NCI-H1105 (cell line): Measurements from ENCODE around the gene IL6R.
"Not testable (repeated sequence)": the region's sequence is repeated elsewhere in the genome, so short reads cannot be mapped to it uniquely, and the experiment has no call there.

ENCODE experiments used
- DNase-seq: peaks from one replicate; lab custom pipeline; 2025; lab: John Stamatoyannopoulos, UW

The IL6R gene

DNA sequence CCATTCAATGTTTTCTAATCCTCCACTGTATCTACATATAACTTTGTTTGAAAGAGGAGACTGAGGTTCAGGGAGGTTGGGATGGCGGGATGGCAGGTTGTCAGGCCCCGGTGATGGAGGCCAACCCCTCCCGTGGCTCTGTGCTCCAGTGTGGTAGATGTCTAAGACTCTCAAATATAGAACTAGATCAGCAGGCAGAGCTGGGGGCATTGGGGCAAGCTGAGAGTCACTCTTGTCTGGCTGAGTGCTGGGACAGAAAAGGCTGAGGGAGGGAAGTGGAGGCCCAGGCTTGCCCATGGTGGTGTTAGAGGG lies 1.7 kb downstream of the IL6R start:
- DNase-seq: no peak

DNA sequence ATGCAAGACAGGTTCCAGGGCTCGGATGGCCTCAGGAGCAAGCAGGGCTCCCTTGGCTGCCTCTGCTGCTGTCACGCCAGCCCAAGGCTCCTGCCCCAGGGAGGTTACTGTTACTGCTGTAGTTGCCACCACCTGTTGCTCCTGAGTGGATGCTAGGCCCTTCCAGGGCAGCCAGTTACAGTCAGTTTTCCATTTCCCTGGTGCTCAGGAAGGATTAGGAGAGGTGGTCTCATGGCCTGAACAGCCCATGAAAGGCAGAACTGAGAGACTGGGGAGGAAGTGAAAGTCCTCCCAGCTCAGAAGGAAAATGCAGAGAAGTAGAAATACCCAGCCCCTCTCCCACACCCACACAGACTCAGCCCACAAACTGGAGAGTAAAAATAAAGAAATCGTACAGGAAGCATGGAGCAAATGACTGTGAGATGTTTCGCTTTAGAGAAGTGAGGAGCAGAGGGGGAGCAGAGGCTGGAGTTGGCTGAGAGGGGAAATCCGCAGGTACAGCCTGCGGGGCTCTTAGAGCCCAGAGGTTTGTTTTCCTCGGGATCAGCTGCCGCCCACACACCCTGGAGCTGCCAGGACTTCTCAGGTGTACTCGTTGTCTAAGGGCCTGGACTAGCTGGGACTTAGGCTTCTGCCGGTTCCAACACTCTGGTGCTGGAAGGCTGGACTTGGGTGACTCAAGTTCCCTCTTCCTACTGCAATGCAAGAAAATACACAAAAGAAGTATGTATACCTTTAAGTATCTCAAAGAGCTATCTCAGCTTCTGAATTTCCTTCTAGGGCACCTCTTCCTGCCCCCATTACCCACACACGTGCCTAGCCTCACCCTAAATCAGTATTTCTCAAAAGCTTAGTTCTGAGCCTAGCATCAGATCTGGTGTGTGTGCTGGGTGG lies 2.3 kb downstream of the IL6R start:
- DNase-seq: no peak

DNA sequence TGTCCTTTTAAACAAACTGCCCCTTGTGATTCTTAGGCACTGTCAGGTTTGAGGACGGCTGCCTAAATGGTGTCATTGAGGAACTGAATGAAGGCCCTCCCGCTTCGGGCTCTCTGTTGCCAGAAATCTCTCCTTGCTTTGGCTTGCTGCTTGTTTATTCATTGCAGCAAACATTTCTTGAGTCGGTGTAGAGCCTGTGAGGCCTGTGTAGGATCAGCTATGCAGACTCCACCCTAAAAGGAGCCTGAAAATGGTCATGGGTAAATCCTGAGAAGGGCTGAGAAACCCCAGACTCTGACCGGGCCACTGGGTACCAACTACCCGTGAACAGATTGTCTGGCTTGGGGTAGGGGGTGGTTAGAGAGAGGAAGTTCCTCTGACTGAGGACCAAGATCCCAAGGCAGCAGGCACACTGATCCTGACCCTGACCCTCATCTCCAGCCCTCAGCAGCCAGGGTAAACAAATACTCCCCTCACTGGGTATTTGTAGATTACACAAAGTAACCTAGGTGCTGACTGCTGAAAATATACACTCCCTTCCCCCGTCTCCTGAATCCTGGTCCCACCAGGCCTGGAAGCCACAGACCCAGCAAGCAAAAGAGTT lies 3.1 kb downstream of the IL6R start:
- no peak for DNase-seq

DNA sequence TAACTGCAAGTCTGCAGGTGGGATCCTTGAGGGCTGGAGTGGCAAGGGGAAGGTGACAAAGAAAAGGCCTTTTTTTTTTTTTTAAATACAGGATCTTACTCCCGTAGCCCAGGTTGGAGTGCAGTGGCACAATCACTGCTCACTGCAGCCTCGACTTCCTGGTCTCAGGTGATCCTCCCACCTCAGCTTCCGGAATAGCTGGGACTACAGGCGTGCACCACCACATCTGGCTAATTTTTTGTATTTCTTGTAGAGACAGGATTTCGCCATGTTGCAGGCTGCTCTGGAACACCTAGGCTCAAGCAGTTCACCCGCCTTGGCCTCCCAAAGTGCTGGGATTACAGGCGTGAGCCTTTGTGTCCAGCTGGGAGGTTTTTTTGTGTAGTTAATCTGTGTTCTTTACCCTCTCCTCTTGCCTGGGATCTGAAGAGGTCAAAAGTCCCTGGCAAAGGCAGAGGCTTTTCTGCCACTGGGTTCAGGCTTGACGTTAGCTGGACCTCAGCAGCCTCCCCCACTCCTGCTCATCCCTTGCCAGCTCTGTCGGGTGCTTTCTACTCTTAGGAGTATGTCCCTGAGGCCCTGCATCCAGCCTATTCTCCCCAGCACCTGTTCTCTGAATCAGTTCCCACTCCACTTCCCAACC lies 5.2 kb downstream of the IL6R start:
- DNase-seq: no peak

DNA sequence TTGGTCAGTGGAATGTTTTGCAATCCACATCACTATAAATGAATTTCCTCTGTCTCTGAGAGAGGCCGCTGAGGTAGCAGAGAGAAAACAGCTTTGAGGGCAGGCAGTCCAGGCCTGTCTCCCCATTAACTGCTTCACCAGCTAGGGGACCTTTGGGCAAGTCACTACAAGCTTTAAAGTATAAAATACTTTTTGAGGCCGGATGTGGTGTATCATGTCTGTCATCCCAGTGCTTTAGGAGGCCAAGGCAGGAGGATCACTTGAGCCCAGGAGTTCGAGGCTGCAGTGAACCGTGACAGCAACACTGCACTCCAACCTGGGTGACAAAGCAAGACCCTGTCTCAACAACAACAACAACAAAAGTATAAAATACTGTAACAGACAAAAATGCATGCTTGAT lies 6.4 kb downstream of the IL6R start:
- DNase-seq: no peak

DNA sequence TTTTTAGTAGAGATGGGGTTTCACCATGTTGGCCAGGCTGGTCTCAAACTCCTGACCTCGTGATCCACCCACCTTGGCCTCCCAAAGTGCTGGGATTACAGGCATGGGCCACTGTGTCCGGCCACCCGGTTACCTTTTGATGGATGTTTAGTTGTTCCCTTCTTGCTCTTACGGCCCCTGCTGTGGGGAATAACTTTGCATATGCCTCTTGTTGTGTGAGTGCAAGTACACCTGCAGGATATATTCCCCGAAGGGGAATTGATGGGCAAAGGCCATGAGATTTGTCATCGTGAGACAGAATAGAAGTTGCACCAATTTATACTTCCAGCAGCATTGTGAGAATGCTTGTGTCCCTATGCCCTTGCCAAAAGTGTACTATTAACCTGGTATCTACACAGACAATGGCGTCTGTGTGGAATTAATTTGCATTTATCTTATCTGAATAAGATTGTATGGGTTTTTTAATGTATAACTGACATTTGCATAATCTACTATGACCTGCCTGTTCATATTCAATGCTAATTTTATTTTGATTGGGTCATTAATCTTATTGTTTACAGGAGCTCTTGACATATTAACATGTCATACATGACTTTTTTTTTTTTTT lies 8.1 kb downstream of the IL6R start:
- DNase-seq: no peak

DNA sequence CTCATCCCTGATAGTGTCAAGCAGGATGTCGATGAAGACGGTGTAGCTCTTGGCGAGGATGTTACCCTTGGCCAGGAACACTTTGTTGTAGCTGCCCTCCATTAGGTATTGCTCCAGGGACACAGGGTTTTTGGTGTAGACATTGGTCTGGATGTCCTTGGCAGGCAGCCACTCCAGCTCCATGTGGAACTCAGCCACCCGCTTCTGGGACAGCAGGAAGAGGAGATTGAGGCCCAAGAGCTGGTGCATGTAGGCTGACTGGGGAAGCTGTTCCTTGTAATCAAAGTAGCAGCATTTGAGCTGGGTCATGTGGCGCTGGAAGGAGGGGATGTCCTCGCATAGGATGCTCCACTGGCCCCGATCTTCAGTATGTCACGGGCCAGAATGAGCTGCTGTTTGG lies 9.5 kb downstream of the IL6R start:
- DNase-seq: no peak

DNA sequence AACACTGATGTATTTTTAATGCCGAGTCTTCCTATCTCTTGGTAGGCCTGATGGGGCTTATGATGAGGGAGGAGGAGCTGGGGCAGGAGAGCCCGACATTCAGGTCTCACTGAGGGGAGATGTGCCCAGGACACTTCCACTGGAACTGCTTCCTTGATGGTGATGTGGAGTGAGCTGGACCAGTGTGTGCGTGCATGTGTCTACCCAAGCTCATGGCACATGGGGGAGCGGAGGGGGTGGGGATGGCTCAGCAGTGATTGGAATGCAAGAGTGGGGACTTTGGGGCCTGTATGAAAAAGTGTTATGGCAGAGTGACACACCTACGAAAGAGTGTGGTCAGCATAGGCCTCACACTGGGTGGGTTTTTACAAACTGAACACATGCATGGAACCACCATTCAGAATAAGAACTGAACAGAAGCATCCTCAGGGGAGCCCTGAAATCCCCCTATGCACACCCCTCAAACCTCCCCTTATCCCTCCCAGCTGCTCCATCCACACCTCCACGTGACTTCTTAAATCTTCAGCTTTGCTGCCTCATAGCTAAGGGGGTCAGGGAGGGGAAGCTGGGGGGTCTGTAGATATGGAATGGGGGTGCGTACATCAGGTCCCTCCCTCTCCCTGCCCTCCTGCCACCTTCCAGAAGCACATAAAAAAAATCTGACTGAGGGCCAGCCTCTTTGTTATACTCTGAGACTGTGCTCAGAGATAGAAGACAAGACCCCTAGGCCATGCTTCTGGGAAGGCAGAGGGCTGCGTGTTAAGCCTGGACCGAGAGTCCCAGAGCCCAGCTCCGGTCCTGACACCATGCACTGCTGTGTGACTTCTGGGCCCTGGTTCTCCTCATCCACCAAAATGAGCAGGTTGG lies 11.6 kb downstream of the IL6R start:
- DNase-seq: no peak

DNA sequence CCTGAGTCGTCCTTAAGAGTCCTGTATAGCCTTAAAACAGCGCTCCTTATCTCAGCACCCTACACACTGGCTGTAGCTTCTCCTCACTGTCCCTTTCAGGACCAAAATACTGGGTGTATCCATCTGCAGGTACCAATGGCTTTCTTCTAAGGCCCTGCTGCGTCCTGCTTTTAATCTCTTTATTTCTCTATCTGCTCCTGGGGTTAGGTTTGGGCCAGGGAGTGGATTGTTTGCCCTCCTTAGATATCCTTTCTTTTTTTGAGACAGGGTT lies 12.1 kb downstream of the IL6R start:
- no peak for DNase-seq

DNA sequence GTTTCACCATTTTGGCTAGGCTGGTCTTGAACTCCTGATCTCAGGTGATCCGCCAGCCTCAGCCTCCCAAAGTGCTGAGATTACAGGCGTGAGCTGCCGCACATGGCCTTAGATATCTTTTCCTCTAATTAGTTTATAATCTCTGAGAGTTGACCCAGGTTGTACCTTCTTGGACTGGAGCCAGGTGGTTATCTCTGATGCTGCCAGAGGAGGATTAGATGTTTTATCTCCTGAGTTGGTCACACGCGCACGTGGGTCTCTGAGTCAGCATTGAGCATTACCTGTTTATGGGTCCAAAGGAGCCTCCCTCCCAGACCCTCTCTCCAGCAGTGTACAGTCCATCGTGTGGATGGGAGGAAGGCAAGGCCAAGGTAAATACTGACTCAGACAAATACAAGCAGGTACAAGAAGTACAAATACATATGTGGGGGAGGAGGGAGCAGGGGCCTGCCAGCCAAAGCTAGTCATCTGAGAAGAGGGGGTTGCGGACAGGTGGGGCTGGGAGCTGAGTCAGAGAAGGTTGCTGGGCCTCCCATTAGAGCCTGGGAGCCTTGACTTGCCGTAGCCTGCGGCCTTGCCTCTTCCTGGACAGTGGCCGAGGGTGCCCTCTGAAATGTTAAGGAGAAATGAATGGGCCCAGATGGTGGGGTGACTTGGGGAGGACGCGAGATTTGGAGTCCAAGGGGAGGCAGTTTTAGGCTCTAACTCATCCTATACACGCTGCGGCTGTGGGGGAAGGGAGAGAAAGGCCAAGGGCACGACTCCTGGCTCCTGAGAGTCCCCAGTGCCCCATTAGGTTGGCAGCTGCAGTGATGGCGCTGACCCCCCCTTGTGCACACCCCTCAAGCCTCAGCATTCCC lies 13.1 kb downstream of the IL6R start:
- DNase-seq: peak; percentile 1

DNA sequence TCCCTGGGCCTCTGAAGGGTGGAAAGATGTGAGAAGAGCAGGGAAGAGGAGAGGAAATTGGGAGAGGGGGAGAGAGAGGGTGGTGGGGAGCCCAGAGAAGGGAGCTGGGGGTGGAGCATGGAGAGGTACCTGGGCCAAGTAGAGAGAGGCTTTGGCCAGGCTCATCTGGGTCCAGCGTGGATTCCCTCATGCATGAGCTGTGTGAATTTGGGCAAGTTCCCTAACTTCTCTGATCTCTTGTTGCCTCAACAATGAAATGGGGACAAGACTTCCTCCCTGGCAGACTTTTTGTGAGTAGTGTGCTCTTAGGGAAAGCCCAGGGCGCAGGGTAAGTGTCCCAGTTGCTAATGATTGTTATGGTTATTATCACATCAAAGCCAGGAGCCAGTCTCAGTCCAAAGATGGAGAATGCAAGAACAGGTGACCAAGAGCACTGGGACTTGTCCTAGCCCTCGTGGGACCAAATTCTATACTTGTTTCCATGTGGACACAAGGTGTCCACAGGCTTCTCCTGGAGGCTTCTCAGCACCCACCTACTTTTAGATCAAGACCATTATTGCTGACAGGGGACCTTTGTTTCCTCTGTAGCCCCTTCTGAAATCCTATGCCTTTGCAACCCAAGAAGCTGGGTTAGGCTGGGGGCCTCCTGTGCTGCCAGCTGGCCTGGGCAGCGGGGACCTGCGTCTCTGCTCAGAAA lies 13.9 kb downstream of the IL6R start:
- DNase-seq: no peak

DNA sequence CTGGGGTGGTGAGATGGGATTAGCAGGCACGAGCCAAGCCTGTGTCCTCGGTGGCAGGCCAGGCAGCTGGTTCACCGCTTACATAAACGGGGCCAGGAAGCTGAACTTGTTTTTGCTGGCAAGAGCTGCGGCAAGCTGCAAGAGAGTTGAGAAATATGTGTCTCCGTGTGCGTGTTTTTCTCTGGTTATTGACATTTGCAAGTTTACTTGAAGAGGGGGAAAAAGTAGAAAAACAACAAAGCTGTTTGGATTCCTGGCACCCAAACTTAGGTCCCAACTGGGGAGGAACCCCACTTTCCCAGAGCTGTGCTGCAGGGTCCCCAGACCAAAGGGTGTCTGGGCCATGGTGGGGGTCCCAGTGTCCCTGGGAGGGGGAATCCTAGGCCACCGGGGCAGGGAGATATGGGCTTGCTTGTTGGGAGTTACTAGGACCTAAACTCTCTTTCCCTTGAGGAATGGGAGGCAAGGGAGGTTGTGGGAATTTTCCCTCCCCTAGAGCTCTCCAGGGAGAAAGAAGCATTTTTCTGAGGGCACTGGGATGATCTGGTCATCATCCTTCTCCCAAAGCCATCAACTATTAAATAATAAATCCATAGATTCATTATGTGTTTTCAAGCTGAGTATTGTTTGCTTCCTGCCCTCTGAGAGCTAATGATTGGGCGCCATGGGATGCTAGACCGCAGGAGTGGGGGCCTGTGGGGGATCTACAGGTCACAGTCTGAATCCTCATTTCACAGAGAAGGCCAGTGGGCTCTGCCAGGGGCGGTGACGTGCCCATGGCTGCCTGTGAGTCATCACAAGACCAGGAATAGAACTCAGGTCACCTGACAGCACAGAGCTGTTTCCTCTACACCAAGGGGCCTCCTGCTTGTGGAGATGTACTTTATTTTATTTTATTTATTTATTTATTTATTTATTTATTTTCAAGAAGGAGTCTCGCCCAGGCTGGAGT lies 14.8 kb downstream of the IL6R start:
- no peak for DNase-seq

DNA sequence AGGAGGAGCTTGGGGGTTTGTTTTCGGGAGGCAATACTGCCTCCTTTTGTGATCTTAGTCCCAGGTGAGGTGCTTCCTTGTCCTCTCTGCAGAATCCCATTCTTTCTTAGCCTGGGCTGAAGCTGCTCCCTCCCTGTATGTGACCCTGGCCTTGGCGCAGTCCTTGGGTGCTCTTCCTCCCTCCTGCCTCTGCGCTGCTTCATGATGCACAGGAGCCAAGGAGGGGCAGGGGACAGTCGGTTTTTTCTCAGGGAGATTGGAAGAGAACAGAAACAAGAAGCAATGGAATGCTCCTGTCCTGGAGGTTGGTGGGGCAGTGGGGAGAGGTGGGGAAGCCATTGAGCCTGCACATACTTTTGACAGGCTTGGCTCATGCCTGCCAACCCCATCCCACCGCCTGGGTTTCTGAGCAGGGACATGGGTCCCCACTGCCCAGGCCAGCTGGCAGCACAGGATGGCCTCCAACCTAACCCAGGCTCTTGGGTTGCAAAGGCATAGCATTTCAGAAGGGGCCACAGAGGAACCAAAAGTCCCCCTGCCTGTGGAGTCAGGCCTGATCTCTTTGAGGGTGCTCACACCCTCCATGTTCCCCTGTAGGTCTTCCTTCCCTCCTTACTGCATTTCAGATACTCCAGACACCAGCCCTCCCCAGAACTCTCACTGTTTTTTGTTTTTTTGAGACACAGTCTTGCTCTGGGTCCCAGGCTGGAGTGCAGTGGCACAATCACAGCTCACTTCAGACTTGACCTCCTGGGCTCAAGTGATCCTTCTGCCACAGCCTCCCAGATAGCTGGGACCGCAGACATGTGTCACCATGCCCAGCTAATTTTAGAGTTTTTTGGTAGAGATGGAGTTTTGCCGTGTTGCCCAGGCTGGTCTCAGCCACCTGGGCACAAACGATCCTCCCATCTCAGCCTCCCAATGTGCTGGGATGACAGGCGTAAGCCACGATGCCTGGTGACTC lies 16.1 kb downstream of the IL6R start:
- no peak for DNase-seq

DNA sequence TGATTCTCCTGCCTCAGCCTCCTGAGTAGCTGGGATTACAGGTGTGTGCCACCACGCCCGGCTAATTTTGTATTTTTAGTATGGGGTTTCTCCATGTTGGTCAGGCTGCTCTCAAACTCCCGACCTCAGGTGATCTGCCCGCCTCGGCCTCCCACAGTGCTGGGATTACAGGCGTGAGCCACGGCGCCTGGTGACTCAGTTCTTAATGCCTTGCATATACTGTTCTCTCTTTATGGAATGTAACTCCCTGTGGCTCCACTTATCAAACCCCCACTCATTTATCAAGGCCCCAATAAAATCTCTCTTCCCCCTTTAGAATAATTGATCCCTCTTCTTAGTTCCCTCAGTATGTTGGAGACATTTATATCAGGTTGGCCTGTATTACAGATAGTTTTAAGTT lies 16.9 kb downstream of the IL6R start:
- not testable (repeated sequence) for DNase-seq

DNA sequence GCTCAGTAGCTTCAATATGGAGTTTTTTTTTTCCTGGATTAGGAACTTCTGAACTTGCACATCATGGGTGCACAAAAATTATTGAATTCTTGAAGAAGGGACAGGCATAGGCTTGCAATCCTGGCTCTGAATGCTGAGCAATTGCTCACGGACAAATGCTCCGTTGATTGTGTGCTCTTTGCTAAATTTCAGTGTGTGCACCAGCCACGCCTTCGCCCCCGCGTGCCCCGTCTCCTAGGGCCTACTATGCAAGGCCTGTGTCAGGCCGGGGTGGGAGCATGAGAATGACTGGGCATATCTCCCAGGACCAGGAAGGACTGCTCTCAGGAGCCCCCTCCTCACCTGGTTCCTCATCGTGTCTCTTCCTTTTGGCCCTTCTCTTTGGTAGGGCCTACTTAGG lies 17.4 kb downstream of the IL6R start:
- DNase-seq: no peak

DNA sequence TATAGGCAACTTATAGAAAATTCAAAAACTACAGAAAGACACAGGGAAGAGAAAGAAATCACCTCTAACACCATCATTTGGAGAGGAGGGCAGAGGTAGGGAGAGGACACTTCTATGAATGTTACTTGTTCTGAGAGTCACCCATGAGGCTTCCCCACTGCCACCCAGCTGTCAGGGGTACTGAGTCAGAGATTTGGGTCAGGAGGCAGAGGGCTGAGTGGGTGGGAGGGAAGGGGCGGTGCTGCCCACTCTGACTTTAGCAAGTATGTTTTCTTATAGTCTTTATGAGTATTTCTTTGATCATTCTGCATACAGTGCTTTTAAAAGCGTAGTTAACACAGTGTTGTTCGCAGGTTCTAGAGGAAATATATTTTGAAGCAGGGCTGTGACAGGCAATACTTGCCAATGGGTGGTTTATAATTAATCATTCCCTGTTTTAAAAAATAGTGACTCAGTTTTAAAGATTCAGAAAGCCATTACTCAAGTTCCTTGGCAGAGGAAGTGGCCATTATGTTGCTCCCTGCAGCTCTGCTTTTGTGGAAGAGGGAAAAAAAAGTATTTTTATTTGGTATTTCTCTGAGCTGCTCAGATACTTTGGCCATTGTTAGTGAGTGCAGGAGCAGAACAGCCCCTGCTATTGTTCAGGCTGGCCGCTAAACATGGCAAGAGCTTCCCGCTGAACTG lies 18.3 kb downstream of the IL6R start:
- no peak for DNase-seq

DNA sequence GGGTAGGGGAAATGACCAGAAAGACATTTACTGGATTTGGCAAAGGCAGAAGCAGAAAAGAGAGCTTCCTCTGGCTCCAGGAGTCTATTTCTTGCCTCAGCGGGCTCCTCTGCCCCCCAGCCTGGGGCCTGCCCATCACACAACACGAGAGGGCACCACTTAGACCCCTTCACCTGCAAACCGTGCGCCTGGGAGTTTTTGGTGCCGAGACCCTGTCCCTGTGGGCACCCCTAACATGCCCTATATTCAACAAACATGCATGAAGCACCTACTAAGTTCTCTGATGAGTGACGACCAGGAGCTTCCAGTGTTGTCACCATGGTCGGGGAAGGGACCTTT lies 18.8 kb downstream of the IL6R start:
- DNase-seq: no peak

DNA sequence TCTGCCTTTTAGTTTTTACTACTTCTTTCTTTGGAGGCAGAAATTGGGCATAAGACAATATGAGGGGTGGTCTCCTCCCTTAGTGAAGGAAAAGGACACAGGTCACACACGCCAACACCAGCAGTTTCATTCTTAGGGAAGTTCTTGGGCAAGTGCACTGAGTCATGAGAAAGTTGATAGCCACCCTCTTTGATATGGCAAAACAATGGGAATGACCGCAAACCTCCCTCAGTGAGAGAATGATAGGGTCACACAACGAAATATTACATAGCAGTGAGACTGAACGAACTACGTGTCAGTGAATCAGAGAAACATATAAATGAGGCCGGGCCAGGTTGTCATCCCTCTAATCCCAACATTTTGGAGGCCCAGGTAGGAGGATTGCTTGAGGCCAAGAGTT lies 20.0 kb downstream of the IL6R start:
- no peak for DNase-seq
